Activated T-helper 17 cell treated with anti-CD3 and anti-CD28 coated beads, Interleukin-2, amount 50 U/mL, for 72 hours (primary cell): Measurements from ENCODE around the gene SMCO2. TPM values are rescaled to one million over a fixed set of nuclear protein-coding genes. Genes with fewer than 3 reads are reported as not detected.

Source experiments
- total RNA-seq, 2 donors: library from RNA; stranded (reverse); gene quantifications; one replicate each; pipeline ENCODE4 v1.2.3, GENCODE V29; 2022

SMCO2 gene
- total RNA-seq, 2 donors from 2014 or later: 0.41 TPM; not detected in 1

Other genes starting within 250 kb of the SMCO2 start
- 10 to 100 TPM; 14.5 to 21.0 TPM for gene STK38L, start 202.4 kb upstream of the SMCO2 start, total RNA-seq
- 10 to 100 TPM; 12.0 to 19.9 TPM for gene BMAL2, start 113.9 kb upstream of the SMCO2 start, total RNA-seq
- 10 to 100 TPM; 13.8 to 21.8 TPM for gene PPFIBP1, start 77.5 kb downstream of the SMCO2 start, total RNA-seq
- under 1 TPM in 1 of 2 donors, not detected in 1; 0.24 TPM for gene REP15, start 249.7 kb downstream of the SMCO2 start, total RNA-seq